SKM-1 treated with dmso at 0.1 percent for 144 hours (cell line): ENCODE measurements around the gene ZNF496.
"Not testable (repeated sequence)": the region's sequence is repeated elsewhere in the genome, so short reads cannot be mapped to it uniquely, and the experiment has no call there.

Source experiments
- DNase-seq: peaks from one replicate; lab custom pipeline; 2025; ENCODE audit not compliant: unreplicated experiment; lab: John Stamatoyannopoulos, UW

ZNF496 gene

DNA sequence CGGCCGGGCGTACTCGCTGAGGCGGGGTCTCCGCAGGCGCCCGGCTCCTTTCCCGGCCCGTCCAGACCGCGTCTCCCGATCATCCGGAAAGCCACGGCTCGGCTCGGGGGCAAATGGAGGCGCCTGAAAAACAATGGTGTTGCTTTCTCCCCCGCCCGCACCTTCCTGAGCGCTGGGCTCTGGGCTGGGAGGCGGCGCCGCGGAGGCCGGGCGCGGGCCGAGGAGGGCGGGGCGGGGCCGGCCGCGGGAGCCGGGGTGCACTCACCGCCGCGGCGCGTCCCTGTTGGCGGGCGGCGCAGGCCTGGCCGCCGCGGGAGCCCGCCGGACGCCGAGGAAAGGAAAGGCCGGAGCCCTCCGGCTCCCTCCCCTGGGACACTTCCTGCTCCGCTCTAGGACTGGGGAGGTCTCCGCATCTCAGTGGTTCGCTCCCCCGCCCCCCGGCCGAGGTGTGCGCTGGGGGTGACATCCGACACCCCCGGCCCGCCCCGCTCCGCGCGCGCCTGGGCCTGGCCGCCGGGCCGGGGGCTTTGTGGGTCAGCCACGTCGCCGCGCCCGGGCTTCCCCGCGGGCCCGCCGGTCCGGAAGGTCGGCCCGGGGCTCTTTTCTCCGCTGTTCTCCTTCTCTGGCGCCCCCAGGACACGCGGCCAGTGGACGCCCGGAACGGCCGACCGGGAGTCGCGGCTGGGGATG is at the start of gene ZNF496:
ZNF496 (minus strand) TSS at position 343 of the 690 bp plus-strand sequence. CDS start 2,289 bp downstream, outside the sequence.
- DNase-seq: peak; percentile 72

DNA sequence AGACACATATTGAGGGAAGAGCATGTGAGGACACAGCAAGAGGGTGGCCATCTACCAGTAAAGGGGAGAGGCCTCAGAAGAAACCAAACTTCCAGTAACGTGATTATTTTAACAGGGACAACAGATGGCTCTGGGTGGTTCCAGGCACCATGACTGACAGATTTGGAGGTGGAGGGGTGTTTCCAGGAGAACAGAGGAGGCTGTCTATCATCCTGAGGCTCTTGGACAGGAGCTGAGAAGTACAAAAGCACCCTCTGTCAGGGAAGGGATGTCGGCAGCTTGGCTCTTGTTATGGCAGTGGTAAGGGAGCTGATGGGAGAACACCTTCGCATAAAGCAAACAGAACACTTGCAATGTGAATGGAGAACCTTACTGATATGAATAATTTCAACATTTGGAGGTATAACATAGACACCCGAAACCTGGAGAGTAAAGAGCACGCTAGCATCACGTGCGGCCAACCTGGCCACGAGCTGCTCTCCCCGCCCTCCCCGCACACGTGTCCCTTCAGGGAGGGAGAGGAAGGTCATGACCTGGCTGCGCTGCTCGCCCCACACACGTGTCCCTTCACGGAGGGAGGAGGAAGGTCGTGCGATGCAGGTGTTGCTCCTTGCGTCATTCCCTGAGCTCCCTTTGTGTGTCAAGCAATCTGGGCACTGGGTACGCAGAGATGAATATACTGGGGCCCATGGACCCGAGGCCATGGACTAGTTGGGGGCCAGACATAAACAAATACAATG is 46.8 kb upstream of the ZNF496 start:
- DNase-seq: no peak

DNA sequence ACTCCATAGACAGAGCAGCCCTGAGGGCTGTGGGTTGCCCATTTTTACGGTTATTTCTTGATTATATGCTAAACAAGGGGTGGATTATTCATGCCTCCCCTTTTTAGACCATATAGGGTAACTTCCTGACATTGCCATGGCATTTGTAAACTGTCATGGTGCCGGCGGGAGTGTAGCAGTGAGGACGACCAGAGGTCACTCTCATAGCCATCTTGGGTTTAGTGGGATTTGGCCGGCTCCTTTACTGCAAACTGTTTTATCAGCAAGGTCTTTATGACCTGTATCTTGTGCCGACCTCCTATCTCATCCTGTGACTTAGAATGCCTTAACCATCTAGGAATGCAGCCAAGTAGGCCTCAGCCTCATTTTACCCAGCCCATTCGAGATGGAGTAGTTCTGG is 46.0 kb upstream of the ZNF496 start:
- DNase-seq: not testable (repeated sequence)

DNA sequence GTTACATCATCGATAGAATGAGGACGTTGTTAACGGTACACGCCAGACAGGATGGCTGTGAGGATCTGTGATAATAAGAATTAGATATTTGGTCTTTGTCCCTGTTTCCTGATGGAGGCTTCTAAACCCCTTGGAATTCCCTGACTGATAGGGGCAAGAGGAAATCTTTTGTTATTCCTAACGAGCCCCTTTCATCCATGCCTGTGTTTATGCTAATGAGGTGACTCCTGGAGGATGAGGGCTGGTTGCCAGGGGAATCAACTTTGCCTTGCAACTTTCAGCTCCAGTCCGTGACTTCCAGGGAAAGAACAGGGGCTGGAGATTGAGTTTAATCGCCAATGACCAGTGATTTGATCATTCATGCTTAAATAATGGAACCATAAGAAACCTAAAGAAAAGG is 45.0 kb upstream of the ZNF496 start:
- DNase-seq: no peak

DNA sequence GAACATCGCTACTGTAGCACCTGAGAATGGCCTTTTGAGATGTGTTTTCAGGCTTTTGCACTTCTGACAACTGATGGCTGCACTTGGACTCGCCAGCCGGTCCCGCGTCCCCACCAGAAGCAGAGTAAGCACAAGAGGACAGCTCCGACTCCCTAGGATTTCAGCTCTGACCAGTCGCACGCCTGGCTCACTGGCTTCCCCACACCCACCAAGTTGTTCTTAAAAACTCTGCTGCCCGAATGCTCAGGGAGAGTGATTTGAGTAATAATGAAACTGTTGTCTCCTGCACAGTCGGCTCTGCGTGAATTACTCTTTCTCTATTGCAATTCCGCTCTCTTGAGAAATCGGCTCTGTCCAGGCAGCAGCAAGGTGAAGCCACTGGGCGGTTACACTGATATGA is 44.1 kb upstream of the ZNF496 start:
- DNase-seq: no peak

DNA sequence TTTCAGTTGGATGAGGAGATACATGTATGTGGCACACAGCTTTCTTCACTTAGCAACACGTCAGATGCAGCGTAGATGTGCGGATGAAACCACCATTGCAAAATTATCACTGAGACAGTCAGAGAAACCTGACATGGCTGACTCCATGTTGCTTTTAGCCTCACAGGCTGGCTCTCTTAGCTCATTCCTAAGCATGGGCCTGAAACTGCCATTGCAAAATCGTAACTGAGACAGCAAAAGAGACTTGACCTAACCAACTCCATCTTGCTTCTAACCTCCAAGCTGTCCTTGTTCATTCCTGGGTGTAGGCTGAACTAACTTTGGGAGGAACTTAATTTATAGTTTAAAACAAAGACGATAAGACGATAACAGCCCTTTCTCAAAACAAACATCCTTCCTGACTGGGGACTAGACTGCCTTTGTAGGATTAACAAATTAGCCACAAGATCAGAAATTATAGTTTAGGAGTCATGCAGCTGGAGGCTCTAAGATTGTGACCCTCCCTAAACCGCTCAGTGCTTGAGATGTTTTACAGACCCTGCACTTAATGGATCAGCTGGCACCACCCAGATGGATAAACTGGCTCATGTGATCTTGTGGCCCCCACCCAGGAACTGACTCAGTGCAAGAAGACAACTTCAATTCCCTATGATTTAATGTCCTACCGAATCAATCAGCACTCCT is 43.1 kb upstream of the ZNF496 start:
- not testable (repeated sequence) for DNase-seq

DNA sequence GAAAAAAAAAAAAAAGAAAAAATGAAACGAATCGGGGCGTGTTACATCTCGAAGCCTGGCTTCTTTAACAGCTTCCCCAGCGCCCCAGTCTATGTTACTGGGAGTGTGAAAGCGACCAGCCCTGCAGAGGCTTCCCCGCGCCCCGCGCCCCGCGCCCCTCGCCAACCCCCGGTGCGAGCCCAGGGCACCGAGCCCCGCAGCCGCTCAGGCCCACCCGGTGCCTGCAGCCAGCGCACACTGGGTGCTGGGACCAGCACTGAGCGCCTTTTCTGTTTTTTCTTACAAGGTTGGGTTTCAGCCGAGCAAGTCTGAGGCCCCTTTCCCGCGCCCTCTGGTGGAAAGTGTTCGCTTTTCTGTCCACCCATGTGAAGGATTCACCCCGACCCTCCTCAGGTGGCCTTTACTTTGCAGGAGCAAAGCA is 42.1 kb upstream of the ZNF496 start:
- peak; percentile 81 for DNase-seq

DNA sequence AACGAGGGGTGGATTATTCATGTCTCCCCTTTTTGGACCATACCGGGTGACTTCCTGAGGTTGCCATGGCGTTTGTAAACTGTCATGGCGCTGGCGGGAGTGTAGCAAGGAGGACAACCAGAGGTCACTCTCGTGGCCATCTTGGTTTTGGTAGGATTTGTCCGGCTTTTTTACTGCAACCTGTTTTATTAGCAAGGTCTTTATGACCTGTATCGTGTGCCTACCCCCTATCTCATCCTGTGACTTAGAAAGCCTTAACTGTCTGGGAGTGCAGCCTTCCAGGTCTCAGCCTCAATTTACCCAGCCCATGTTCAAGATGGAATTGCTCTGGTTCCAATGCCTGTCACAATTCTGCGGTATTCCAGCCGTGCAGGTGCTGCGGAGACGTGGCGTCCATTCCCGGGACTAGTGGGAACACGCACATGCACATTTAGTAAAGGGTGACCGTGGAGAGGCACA is 40.2 kb upstream of the ZNF496 start:
- no peak for DNase-seq

DNA sequence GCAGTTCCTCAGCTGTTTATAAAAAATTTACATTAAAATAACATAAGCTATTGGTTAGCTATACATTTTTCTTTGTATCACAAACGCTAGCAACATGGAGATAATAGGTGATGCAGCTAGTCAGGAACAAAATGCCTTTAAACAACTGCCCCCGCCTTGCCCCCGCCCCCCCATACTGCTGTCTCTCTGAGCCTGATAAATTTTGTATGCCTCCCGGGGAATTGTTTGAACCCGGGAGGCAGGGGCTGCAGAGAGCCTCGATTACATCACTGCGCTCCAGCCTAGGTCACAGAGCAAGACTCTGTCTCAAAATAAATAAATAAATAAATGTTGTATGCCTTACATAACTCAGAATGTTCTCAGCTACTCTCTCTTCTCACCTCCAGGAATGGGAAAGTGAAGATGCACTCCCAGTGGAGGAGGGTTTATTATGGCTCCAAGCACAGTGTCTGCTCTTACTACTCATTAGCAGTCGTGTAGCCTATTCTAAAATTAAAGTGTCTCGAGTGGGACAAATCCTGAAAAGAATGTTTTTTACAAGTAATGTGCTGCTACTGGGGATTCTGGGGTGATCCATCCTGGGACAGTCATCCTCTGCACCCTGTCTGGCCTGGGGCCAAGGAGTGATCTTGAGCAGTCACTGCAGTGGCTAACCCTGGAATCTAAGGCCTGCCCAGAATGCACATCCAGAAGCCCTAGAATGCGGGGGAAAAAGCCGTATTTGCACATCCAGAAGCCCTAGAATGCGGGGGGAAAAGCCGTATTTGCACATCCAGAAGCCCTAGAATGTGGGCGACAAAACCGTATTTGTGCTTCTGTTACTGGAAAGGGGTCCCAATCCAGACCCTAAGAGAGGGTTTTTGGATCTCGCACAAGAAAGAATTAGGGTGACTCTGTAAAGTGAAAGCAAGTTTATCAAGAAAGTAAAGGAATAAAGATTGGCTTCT is 39.4 kb upstream of the ZNF496 start:
- no peak for DNase-seq

DNA sequence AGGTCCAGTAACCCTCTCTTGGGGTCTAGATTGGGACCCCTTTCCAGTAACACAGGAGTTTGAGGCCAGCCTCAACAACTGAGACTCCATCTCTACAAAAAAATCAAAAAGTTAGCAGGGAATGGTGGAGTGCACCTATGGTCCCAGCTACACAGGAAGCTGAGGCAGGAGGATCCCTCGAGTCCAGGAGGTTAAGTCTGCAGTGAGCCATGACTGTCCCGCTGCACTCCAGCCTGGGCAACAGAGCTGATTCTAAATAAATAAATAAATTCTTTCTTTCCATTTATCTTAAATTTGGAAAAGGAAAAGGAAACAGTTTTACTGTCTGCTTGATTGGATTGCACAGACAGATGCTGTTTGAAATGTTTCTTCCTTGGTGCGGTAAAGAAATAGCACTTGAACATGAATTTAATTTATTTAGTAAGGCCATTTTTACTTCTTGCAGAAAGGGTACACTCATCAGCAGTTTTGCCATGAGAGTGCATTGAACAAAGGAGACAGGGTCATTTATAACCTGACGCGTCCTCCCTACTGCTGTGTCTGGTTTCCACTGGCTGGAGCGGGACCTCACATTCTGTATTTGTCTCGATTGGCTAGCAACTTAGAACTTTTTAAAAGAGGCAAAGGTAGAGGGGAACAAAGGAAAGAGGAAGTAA is 37.0 kb upstream of the ZNF496 start:
- no peak for DNase-seq

DNA sequence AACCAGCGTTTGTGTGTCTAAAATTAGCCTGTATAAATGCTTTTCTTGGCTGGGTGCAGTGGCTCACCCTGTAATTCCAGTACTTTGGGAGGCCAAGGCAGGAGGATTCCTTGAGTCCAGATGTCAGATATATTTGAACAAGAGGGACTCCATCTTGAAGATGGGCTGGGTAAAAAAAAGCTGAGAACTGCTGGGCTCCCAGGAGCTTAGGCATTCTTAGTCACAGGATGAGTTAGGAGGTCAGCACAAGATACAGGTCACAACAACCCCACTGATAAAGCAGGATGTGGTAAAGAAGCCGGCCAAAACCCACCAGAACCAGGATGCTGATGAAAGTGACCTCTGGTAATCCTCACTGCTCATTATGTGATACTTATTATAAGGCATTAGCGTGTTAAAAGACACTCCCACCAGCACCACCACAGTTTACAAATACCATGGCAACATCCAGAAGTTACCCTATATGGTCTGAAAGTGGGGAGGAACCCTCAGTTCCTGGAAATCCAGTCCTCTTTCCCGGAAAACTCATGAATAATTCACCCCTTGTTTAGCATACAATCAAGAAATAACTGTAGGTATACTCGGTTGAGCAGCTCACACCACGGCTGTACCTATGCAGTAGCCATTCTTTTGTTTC is 36.2 kb upstream of the ZNF496 start:
- no peak for DNase-seq

DNA sequence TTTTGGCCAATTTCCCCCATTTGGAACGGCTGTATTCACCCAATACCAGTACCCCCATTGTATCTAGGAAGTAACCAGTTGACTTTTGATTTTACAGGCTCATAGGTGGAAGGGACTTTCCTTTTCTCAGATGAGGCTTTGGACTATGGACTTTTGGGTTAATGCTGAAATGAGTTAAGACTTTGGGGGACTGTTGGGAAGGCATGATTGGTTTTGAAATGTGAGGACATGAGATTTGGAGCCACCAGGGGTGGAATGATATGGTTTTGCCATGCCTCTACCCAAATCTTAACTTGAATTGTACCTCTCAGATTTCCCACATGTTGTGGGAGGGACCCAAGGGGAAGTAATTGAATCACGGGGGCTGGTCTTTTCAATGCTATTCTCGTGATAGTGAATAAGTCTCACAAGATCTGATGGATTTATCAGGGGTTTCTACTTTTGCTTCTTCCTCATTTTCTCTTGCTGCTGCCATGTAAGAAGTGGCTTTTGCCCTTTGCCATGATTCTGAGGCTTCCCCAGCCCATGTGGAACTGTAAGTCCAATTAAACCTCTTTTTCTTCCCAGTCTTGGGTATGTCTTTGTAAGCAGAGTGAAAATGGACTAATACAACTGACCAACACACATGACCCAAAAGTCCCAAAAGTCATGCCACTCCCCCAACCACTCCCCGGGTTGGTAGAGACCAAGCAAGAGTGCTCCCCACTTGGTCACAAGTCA is 35.4 kb upstream of the ZNF496 start:
- DNase-seq: no peak

DNA sequence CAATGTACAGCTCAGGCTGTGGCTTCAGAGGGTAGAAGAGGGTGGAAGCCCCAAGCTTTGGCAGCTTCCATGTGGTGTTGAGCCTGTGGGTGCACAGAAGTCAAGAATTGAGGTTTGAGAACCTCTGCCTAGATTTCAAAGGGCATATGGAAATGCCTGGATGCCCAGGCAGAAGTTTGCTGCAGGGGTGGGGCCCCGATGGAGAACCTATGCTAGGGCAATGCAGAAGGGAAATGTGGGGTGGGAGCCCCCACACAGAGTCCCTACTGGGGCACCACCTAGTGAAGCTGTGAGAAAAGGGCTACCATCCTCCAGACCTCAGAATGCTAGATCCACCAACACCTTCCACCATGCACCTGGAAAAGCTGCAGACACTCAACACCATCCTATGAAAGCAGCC is 34.7 kb upstream of the ZNF496 start:
- not testable (repeated sequence) for DNase-seq

DNA sequence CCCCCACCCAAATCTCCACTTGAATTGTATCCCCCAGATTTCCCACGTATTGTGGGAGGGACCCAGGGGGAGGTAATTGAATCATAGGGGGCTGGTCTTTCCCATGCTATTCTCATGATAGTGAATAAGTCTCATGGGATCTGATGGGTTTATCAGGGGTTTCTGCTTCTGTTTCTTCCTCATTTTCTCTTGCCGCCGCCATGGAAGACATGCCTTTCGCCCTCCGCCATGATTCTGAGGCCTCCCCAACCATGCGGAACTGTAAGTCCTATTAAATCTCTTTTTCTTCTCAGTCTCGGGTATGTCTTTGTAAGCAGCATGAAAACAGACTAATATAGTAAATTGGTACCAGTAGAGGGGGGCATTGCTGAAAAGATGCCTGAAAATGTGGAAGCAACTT is 33.4 kb upstream of the ZNF496 start:
- no peak for DNase-seq

DNA sequence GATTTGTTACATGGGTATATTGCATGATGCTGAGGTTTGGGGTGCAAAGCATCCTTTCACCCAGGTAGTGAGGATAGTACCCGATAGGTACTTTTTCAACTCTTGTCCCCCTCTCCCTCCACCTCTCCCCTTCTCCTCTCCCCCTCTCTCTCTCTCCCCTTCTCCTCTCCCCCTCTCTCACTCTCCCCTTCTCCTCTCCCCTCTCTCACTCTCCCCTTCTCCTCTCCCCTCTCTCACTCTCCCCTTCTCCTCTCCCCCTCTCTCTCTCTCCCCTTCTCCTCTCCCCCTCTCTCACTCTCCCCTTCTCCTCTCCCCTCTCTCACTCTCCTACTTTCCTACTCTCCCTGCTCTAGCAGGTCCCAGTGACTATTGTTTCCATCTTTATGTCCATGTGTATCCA is 31.3 kb upstream of the ZNF496 start:
- DNase-seq: not testable (repeated sequence)

DNA sequence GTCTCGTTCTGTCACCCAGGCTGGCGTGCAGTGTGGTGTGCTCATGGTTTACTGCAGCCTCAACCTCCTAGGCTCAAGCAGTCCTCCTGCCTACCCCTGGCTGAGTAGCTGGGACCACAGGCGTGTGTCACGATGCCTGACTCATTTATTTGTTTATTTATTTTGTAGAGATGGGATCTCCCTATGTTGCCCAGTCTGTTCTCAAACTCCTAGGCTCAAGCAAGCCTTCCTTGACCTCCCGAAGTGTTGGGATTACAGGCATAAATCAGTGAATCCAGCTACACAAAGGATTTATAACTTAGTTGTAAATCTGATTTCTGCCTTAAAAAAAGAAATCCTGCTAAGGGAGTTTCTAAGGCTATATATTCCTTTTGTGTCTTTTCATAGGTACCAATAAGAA is 30.5 kb upstream of the ZNF496 start:
- no peak for DNase-seq

DNA sequence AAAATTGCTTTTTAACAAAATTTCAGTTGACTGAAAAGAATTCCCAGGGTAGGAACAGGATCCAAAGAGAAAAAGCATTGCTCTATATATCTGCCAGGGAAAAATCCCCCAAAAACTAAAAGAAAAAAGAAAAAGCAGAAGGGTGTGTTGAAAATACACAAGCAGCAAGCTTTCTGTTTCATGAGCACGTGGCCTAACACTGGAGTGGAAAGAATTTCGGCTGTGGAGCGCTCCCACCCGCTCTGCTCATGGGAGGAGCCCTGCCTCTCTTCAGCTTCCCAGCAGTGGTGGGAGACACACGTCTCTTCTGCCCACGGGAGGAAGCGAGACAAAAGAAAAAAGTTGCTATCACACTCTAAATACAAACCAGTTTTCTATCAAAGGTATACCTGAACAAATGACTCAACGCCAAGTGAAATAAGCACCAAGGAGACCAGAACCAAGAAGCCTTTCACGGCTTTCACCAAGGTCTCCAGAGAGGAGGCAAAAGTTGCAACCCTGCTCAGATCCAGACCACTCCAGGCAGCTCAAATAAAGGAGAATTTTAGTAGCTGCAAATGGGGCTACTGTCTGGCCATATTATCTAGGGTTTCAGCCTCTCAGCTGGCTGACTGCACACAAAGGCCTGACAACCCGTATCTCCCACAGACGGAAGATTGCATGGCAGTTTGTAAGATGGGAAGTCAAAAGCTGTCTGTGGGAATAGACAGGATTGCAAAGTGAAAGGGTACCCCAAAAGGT is 29.5 kb upstream of the ZNF496 start:
- no peak for DNase-seq

DNA sequence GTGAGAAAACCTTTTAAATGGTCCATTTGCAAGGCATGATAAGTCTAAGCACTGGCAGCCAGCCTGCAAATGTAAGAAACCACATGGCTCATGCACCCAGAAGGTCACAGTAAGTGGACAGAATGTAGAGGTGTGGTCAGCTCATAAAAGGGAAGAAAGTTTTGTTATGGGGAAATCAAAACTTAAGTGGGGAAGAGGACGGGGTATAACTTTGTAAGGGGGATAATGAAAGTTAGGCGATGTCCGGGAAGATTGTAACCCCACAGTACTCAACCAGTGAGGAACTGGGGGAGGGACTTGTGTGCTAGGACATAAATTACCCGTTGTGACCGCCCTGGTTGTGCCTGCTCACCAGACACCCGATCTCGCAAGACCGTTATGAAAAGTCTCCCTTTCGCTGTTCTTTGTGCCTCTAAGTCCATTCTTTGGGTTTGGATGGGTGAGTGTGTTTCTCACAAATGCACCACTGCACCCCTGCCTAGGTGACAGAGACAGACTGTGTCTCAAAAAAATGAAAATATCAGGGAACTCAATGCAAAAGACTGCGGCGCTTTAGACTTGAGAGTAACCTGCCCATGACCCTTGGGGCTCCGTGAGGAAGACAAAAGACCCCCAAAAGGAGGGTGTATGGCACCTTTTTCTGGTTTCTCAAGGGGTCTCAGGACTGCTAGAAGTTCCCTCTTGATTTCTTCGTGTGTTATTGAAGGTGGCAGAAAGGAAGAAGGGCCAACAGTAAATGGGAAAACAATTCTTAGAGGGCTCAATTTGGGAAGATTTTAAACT is 28.6 kb upstream of the ZNF496 start:
- peak; percentile 46 for DNase-seq
